T47D (cell line): ENCODE data around the gene FAM114A1.
"Not testable (repeated sequence)": the region's sequence is repeated elsewhere in the genome, so short reads cannot be mapped to it uniquely, and the experiment has no call there.

Source experiments
- DNase-seq, 2 experiments: peaks; one replicate each; pipeline versions ENCODE4 v3.0.0 to v3.0.0-alpha.2; 2011 to 2012; ENCODE audit warnings: low read depth in 1 of 2, low spot score in 1 of 2
- JUND ChIP-seq: IDR thresholded peaks from 2 replicates; pipeline ENCODE4 v1.6.1; 2012; ENCODE audit warnings: low read depth
- in situ Hi-C: cut with HindIII; loops from 2 replicates; pipeline ENCODE4 v1.10.0; 2016; ENCODE audit warnings: low sequenced_read_pairs, low pct_unique_long_range_greater_than_20kb

FAM114A1 gene

DNA sequence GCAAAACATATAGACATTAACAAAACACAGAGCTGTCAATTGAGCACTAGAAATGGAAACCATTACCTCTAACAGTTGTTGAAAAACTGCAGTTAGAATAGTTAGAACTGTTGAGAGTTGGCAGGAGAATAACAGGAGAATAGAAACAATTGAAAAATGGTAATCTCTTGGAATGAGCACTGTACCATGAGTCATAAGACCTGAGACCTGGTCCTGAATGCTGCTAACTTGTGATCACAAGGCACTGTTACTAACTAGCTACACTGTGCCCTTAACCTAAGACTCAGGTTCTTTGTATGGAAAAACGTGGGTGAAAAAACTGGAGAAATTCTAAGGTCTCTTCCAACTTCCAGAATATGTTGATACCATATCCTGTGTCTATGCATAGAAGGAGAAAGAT, 29.3 kb downstream of the FAM114A1 start:
- no peak for DNase-seq
- in situ Hi-C loops = no loop called here
- TF ChIP-seq JUND = no peak

DNA sequence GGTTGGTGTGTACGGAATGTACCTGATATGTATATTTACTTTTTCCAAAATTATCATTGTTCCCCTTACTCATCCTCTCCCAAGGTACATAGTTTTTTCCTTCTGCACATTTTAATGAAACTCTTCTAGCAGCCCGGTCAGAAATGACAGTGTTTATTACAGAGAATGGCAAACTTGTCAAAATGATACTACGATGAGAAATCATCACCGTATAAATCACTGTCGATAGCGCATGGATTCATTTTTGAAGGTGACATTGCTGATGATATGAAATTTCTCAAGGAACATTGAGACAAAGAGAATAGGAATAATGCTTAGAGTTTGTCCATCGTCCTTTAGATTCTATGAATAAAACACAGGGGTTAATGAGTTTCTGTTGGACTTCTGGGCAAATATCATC, 30.6 kb downstream of the FAM114A1 start:
- no peak for DNase-seq
- TF ChIP-seq JUND = no peak
- in situ Hi-C loops = no loop called here

DNA sequence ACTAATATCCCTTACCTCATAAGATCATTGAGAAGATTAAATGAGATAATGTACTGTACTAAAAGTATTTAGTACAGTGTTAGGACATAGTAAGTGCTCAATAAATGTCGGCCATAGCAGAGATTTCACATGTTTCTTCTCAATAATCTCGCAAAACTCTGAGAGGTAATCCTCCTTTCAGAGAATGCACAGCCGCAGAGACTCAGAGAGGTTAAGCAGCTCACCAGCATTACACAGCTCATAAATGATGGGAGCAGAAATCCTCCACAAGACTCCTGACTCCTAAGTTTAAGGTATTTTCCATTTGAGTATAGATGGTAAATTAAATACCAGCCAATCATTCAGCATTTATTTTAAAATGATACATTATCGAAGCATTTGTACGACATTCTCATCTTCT, 34.6 kb downstream of the FAM114A1 start:
- in situ Hi-C loops = no loop called here
- no peak for DNase-seq
- TF ChIP-seq JUND = no peak

DNA sequence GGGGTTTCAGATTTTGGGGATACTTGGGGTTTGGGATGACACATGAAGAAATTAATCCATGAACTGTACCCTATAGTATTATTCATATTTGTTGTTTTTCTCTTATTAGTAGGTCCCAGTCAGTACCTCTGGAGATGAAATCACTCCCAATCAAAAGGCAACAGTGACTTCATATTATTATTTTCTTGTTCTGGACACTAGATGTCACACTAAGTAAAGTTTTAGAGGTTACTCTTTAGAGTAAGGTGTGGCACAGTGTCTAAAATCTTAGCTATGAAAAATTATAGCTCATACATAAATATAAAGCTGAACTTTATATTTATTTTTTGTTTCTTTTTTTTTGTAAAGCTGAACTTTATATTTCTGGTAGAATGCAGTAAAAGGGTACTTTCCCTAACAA, 35.1 kb downstream of the FAM114A1 start:
- DNase-seq = peak; percentile 29 to 36
- no peak for TF ChIP-seq JUND
- in situ Hi-C loops = no loop called here

DNA sequence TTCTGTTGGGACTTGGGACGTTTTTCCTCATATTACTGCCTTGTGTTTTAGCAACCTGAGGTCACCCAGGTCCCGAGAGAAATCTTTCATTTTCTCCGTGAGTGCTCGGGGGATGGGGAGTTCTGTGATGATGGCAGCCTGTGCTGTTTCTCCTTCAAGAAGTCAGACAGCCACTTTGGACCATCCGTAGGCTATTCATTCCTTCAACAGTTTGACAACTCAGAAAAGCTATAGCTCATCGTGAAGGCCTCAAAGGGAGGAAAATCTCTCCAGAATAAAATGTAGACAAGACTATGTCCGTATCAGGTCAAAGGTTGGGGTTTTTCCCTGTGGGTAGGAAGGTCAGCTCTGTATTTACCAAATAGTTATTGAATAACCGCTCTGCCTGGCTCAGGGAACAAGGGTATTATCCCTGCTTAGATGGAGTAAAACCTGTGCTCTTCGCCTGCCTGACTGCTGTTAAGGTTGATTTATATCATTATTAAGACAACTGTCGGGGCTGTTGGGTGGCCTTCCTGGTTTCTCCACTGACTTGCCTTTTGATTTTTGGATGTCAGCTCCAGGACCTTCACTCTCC, 36.6 kb downstream of the FAM114A1 start:
- no peak for TF ChIP-seq JUND
- DNase-seq = no peak
- in situ Hi-C loops = no loop called here

DNA sequence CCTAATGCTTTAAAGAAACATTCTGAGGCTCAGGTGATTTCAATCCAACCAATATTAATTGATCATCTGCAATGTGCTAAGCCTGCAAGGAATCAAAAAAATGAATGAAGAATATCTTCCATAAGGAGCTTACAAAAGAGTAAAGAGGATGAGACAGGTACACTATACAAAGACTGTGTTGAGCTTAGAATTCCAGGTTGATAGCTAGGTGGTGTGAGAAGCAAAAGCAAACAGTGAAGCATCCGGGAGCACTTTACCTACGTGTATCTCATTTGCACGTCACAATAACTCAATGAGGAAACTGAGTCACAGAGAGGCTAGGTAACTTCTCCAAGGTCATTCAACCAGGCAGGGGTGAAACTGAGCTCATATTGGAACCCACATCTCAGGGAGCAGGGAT, 37.1 kb downstream of the FAM114A1 start:
- TF ChIP-seq JUND = no peak
- in situ Hi-C loops = no loop called here
- DNase-seq = no peak

DNA sequence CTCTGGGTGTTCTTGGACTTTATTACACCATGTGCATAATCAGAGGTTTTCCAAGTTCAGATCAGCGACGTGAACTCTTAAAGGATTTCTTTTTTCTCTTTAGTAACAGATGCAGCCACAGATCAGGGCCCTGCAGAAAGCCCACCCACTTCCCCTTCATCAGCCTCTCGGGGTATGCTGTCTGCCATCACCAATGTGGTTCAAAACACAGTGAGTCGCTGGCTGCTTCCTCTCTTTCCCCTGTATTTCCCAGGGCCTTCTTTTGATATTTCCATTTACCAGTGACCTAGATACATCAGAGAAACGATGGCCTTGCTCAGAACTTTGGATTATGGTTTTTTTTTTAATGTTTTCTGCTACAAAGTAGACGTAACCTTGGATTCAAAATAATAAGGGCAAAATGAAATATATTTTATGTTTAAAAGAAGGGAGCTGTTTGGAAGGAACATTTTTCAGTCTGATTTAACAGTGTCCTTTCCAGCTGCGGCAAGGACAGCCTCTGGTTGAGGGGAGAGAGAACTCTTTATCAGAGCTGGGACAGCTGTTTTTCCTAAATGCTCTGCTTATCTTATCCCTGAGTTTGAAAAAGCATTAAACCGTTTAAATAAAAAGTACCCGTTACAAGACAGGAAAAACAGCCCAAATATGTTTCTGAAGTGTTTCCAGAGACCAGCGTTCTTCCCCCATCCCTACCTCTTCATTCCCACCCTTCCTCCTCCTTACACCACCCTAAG, 38.2 kb downstream of the FAM114A1 start:
- no peak for DNase-seq
- no peak for TF ChIP-seq JUND
- in situ Hi-C loops = no loop called here

DNA sequence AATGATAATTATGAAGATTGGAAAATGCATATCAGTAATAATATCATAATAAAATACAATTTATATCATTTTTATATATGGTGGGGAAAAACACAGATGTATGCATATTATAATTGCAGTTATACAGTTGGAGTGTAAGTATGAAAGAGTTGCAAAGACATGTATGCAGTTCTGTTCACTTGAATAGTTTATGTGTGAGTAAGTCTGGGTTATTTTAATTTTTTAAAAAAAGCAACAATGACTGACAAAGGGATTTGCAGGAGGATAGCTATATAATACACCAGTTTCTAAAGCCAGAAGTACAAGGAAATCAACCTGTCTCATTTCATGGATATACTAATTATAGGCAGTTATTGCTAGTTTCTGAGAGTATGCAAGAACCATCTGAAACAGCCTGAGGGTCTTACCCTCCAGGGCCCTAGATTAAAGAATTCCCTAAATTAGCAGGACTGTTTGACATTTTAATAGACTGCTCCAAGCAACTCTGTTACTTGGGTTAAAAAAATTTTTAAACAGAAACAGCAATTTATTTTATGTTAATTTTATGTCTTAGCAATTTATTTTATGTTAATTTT, 40.2 kb downstream of the FAM114A1 start:
- in situ Hi-C loops = no loop called here
- TF ChIP-seq JUND = no peak
- DNase-seq = no peak

DNA sequence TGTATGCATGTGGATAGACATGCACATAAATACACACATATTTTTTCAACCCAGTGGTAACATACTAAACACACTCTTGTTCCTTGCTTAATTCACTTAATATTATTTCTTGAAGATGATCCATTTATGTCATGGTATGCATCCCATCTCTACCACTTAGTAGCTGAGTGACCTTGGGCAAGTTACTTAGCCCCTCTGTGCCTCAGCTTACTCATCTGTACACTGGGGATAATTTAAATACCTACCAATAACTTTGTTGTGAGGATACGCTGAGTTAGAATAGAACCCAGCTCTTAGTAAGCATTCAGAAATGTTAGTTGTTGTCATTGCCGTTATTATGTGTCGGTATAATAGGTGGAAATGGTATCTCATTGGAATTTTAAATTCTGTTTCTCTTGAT, 41.4 kb downstream of the FAM114A1 start:
- in situ Hi-C loops = no loop called here

DNA sequence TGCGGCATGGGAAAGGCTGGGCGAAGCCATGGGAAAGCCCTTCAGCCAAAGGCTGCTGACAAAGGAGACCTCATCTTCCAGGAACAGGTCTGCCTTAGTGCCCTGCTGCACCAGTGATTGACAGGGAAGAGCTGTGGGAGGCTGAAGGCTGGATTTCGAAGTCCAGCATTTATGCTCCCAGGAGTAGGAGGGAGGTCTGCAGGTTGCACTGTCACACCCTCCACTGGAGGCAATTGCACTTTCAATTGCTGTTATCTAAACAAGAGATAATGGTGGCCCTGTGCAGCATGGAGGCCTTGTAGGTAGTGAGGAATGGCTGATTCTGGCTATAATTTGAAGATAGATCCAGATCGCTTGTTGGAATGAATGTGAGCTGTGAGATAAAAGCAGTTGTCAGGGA, 43.7 kb downstream of the FAM114A1 start:
- in situ Hi-C loops = no loop called here
- TF ChIP-seq JUND = no peak
- DNase-seq = no peak

More for the DNA sequence above, 41.4 kb downstream of the FAM114A1 start:
- no peak for DNase-seq
- TF ChIP-seq JUND = no peak

DNA sequence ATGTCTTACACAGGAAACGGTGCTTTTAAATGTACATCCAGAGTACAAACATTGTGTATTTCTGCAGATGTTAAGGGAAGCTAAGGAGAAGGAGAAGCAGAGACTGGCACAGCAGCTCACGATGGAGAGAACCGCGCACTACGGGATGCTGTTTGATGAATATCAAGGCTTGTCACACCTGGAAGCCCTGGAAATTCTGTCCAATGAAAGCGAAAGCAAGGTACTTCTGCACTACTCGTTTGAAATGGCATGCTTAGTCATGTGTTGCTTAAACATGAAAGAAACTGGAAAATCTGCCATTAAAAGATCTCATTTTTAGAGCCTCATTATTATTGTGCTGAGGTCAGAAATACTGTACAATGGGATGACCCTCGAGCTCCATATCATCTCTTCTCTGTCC, 47.2 kb downstream of the FAM114A1 start:
- no peak for DNase-seq
- in situ Hi-C loops = no loop called here
- TF ChIP-seq JUND = no peak

DNA sequence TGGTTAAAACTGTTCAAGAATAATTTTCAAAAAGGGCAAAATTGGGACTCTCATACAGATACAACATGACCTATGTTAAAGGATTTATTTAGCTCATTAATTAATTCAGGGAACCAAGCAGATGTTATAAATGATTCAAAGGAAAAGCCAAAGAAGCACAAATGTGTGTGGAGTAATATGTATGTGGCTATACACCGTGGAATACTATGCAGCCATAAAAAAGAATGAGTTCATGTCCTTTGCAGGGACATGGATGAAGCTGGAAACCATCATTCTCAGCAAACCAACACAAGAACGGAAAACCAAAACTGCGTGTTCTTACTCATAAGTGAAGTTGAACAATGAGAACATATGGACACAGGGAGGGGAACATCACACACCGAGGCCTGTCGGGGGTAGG, 48.7 kb downstream of the FAM114A1 start:
- in situ Hi-C loops, DNase-seq: not testable (repeated sequence)

DNA sequence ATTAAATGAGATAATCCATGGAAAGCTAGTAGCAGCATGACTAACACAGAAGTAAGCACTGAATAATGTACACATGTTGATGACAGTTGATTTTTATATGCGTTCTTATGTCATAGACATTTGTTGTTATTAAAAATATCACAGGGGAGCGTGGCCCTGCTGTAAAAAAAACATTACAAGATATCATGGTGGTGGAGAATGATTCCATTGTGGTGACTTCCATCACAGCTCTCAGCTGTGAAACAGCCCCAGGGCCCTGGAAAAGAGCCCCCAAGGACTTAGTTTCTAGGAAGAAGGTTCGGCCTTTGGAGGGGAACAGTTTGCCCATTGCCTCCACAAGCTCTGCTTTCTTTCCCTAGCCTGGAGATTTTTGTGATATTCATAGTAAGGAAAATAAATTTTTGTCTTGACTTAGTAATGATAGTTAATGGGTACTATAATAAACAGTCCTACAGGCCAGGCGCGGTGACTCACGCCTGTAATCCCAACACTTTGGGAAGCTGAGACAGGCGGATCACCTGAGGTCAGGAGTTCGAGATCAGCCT, 49.9 kb downstream of the FAM114A1 start:
- in situ Hi-C loops = no loop called here
- no peak for TF ChIP-seq JUND
- DNase-seq = no peak
